H1 (cell line): ENCODE measurements around the gene LRRC14B. TPM values are rescaled to one million over a fixed set of nuclear protein-coding genes. Genes with fewer than 3 reads are reported as not detected.

Source experiments
- CTCF ChIA-PET: fragments of 300-600 bp; sonication (Branson Sonifier 250); formaldehyde crosslinking; loops from one replicate; lab custom pipeline; 2021; ENCODE audit not compliant: partially characterized antibody; lab: Charles Lee
- POLR2A ChIA-PET: fragments of 300-600 bp; sonication (Branson Sonifier 250); formaldehyde crosslinking; loops from one replicate; lab custom pipeline; 2021; ENCODE audit warnings: inconsistent platforms; ENCODE audit not compliant: partially characterized antibody; lab: Charles Lee
- DNase-seq, 2 experiments: peaks; one replicate each; pipeline versions ENCODE4 v3.0.0 to v3.0.0-alpha.2; 2010 to 2022; ENCODE audit warnings: low spot score in 2 of 2, low read depth in 1 of 2, mixed read lengths in 1 of 2
- FAIRE-seq: peaks from 2 replicates; lab custom pipeline; 2011; peaks lifted over from hg19 to GRCh38; lab: Jason Lieb, UNC
- H2AFZ ChIP-seq: 2 replicates; pipeline ENCODE4 v1.8.1; 2012; ENCODE audit warnings: low read length, inconsistent platforms
- H2AK5ac ChIP-seq: 2 replicates; pipeline ENCODE4 v1.6.1; 2013; ENCODE audit warnings: low read depth, low read length
- H2BK120ac ChIP-seq: replicated peaks from 2 replicates; pipeline ENCODE3; 2013; ENCODE audit warnings: low read depth, low read length, inconsistent platforms
- H2BK12ac ChIP-seq: 2 replicates; pipeline ENCODE4 v1.6.1; 2013; ENCODE audit warnings: low read depth, low read length
- H2BK15ac ChIP-seq: 2 replicates; pipeline ENCODE4 v1.6.1; 2013; ENCODE audit warnings: low read length
- H2BK20ac ChIP-seq: 2 replicates; pipeline ENCODE4 v1.6.1; 2013; ENCODE audit warnings: low read length
- H2BK5ac ChIP-seq: 2 replicates; pipeline ENCODE4 v1.6.1; 2013; ENCODE audit warnings: low read depth, low read length
- H3K14ac ChIP-seq: 2 replicates; pipeline ENCODE4 v1.6.1; 2013; ENCODE audit warnings: inconsistent platforms; ENCODE audit not compliant: insufficient read length
- H3K18ac ChIP-seq: 2 replicates; pipeline ENCODE4 v1.6.1; 2013; ENCODE audit warnings: low read length; ENCODE audit errors: extremely low read depth
- H3K23ac ChIP-seq: 2 replicates; pipeline ENCODE4 v1.6.1; 2013; ENCODE audit warnings: inconsistent platforms; ENCODE audit not compliant: insufficient read length
- H3K23me2 ChIP-seq: 2 replicates; pipeline ENCODE4 v1.6.1; 2013; ENCODE audit warnings: low read depth, low read length
- H3K27ac ChIP-seq: 2 replicates; pipeline ENCODE4 v1.6.1; 2011; ENCODE audit warnings: low read depth, low read length, inconsistent platforms
- H3K27me3 ChIP-seq, 4 experiments: replicated peaks in 1 of 4; 1 replicate in 1 of 4; 2 replicates in 3 of 4; pipeline versions ENCODE4 v1.6.1 to v1.8.1; 2011 to 2013; ENCODE audit warnings: low read length in 3 of 4, mild to moderate bottlenecking in 3 of 4, inconsistent platforms in 2 of 4, mixed read lengths in 2 of 4, moderate library complexity in 1 of 4; ENCODE audit not compliant: control insufficient read depth in 3 of 4, insufficient read depth in 3 of 4; ENCODE audit errors: extremely low read depth in 1 of 4
- H3K36me3 ChIP-seq, 4 experiments: 2 replicates each; pipeline versions ENCODE4 v1.6.1 to v1.8.1; 2011 to 2013; ENCODE audit warnings: mild to moderate bottlenecking in 4 of 4, low read length in 3 of 4, moderate library complexity in 2 of 4, control low read depth in 1 of 4, inconsistent platforms in 1 of 4; ENCODE audit not compliant: insufficient read depth in 4 of 4, control insufficient read depth in 2 of 4
- H3K4ac ChIP-seq: replicated peaks from 2 replicates; pipeline ENCODE3; 2013; ENCODE audit warnings: low read length, low read depth, mixed read lengths, inconsistent platforms; ENCODE audit not compliant: insufficient read length
- H3K4me1 ChIP-seq, 4 experiments: replicated peaks in 1 of 4; 1 replicate in 1 of 4; 2 replicates in 3 of 4; pipeline versions ENCODE4 v1.6.1 to v1.8.1; 2011 to 2013; ENCODE audit warnings: low read length in 3 of 4, inconsistent platforms in 2 of 4, mixed read lengths in 1 of 4; ENCODE audit not compliant: insufficient read depth in 4 of 4, control insufficient read depth in 3 of 4
- H3K4me2 ChIP-seq, 2 experiments: 2 replicates each; pipeline versions ENCODE4 v1.6.1 to v1.8.1; 2011 to 2013; ENCODE audit warnings: low read depth in 2 of 2, low read length in 2 of 2, control low read depth in 1 of 2, inconsistent platforms in 1 of 2, mild to moderate bottlenecking in 1 of 2; ENCODE audit not compliant: insufficient read depth in 1 of 2
- H3K4me3 ChIP-seq, 4 experiments: fragments of 200-600, 300-600 bp in 1 of 4; sonication (generic), shearing (Covaris generic), sonication (Bioruptor Twin) in 1 of 4; 2 replicates each; pipeline versions ENCODE4 v1.5.1 to v1.8.1; 2011 to 2016; ENCODE audit warnings: low read length in 4 of 4, low read depth in 3 of 4, control low read depth in 2 of 4, inconsistent platforms in 2 of 4, mild to moderate bottlenecking in 2 of 4, mixed read lengths in 1 of 4, moderate library complexity in 1 of 4; ENCODE audit not compliant: insufficient read depth in 2 of 4; ENCODE audit errors: extremely low read depth in 1 of 4
- H3K56ac ChIP-seq: replicated peaks from 2 replicates; pipeline ENCODE3; 2013; ENCODE audit warnings: low read depth, mild to moderate bottlenecking, mixed read lengths, low read length, inconsistent platforms; ENCODE audit not compliant: insufficient read length
- H3K79me1 ChIP-seq: 2 replicates; pipeline ENCODE4 v1.6.1; 2013; ENCODE audit warnings: low read depth, low read length, control low read depth
- H3K79me2 ChIP-seq, 2 experiments: 2 replicates each; pipeline versions ENCODE4 v1.6.1 to v1.8.1; 2012 to 2013; ENCODE audit warnings: low read length in 2 of 2, mild to moderate bottlenecking in 2 of 2, inconsistent platforms in 1 of 2; ENCODE audit not compliant: insufficient read depth in 2 of 2, control insufficient read depth in 1 of 2
- H3K9ac ChIP-seq, 4 experiments: replicated peaks in 1 of 4; 1 replicate in 1 of 4; 2 replicates in 3 of 4; pipeline versions ENCODE4 v1.6.1 to v1.8.1; 2011 to 2013; ENCODE audit warnings: low read depth in 3 of 4, low read length in 3 of 4, control low read depth in 2 of 4, mild to moderate bottlenecking in 2 of 4, moderate library complexity in 2 of 4, inconsistent platforms in 1 of 4; ENCODE audit errors: extremely low read depth in 1 of 4
- H3K9me3 ChIP-seq, 2 experiments: 2 replicates each; pipeline versions ENCODE4 v1.6.1 to v1.8.1; 2012 to 2013; ENCODE audit warnings: mild to moderate bottlenecking in 2 of 2, moderate library complexity in 2 of 2, control low read depth in 1 of 2, inconsistent platforms in 1 of 2, low read depth in 1 of 2, low read length in 1 of 2, mixed read lengths in 1 of 2; ENCODE audit not compliant: insufficient read depth in 2 of 2
- H4K20me1 ChIP-seq, 2 experiments: replicated peaks in 1 of 2; 2 replicates each; pipeline versions ENCODE3 to v1.8.1; 2011 to 2013; ENCODE audit warnings: inconsistent platforms in 2 of 2, low read length in 2 of 2, mild to moderate bottlenecking in 1 of 2; ENCODE audit not compliant: insufficient read depth in 2 of 2, control insufficient read depth in 1 of 2
- H4K5ac ChIP-seq: 2 replicates; pipeline ENCODE4 v1.6.1; 2013; ENCODE audit warnings: low read length, low read depth, mixed read lengths, inconsistent platforms; ENCODE audit not compliant: insufficient read length
- H4K8ac ChIP-seq: 2 replicates; pipeline ENCODE4 v1.8.0; 2013; ENCODE audit warnings: mild to moderate bottlenecking, moderate library complexity, low read length, inconsistent platforms; ENCODE audit not compliant: insufficient read depth; ENCODE audit errors: extremely low read depth
- H4K91ac ChIP-seq: replicated peaks from 2 replicates; pipeline ENCODE3; 2013; ENCODE audit warnings: low read length, mixed read lengths, inconsistent platforms; ENCODE audit not compliant: insufficient read length
- CBX5 ChIP-seq: fragments of 300-800, 300-1000 bp; sonication (generic); IDR thresholded peaks from 2 replicates; pipeline ENCODE4 v1.7.1; 2016; ENCODE audit warnings: antibody characterized with exemption, low read length, low read depth
- HDAC2 ChIP-seq, 2 experiments: fragments of 300-600 bp in 1 of 2; sonication (generic) in 1 of 2; IDR thresholded peaks; 2 replicates each; pipeline ENCODE4 v1.6.1; 2011 to 2012; ENCODE audit warnings: low read depth in 2 of 2, low read length in 2 of 2, mild to moderate bottlenecking in 2 of 2, moderate library complexity in 2 of 2, borderline replicate concordance in 1 of 2, inconsistent platforms in 1 of 2
- KDM5A ChIP-seq: fragments of 200-600 bp; IDR thresholded peaks from 2 replicates; pipeline ENCODE4 v1.7.1; 2012; ENCODE audit warnings: mild to moderate bottlenecking, low read length, inconsistent platforms, mixed read lengths
- MAFK ChIP-seq: IDR thresholded peaks from 2 replicates; pipeline ENCODE4 v1.6.1; 2012; ENCODE audit warnings: low read depth, mild to moderate bottlenecking, improper control_type of control experiment, low read length
- POLR2AphosphoS5 ChIP-seq: IDR thresholded peaks from 2 replicates; pipeline ENCODE4 v1.6.1; 2011; ENCODE audit warnings: low read depth, low read length
- SP4 ChIP-seq: IDR thresholded peaks from 2 replicates; pipeline ENCODE4 v1.6.1; 2012; ENCODE audit warnings: low read length, inconsistent platforms
- TBP ChIP-seq: IDR thresholded peaks from 2 replicates; pipeline ENCODE4 v1.6.1; 2011; ENCODE audit warnings: low read depth, low read length, improper control_type of control experiment
- TEAD4 ChIP-seq: IDR thresholded peaks from 2 replicates; pipeline ENCODE4 v1.6.1; 2012; ENCODE audit warnings: low read depth, low read length, inconsistent platforms, mixed read lengths
- WGBS, 2 experiments: shearing (Covaris generic) in 1 of 2; methylation state at CpG; one replicate each; pipeline versions ENCODE4 v1.1.6 to v1.1.7; 2013 to 2015; ENCODE audit warnings: low lambda C conversion rate in 2 of 2, mixed read lengths in 2 of 2, inconsistent platforms in 1 of 2, low coverage in 1 of 2, missing lambda C conversion rate in 1 of 2; ENCODE audit not compliant: insufficient replicate concordance in 2 of 2, insufficient coverage in 1 of 2, insufficient read length in 1 of 2; ENCODE audit errors: extremely low coverage in 1 of 2, missing lambda C conversion rate in 1 of 2; 5-methylcytosine and 5-hydroxymethylcytosine counted together
- polyA plus RNA-seq, 7 experiments: library from polyadenylated mRNA; depleted of rRNA in 3 of 7; stranded (reverse) in 5 of 7; unstranded in 2 of 7; fragments of >200 nt in 5 of 7; fragments of 200-250 nt in 2 of 7; gene quantifications; 1 replicate in 5 of 7; 2 replicates in 1 of 7; 4 replicates in 1 of 7; pipeline versions ENCODE4 v1.2.1 to v1.2.3, GENCODE V29; 2011 to 2013; ENCODE audit warnings: missing spikeins in 2 of 7, mixed read lengths in 2 of 7
- total RNA-seq: library from RNA; stranded (reverse); fragmentation: NEBNext Ultra II Directional; extraction: Animal tissue kit (Norgen Biotek cat#: 25700); gene quantifications from 2 replicates; pipeline ENCODE4 v1.2.1, GENCODE V29; 2021

The LRRC14B gene
- total and polyA plus RNA-seq, 2 of the 8 experiments (the other 6 are each of a cell fraction or from before 2014, with no cell fraction given) = not detected

- H3K18ac ChIP-seq = no peak overlapping the region
Measured at GRCh38 chr5:145585-146323, 45.5 kb upstream of the LRRC14B start.

More at GRCh38 chr5:145585-146323, 45.5 kb upstream of the LRRC14B start:
- no peak for FAIRE-seq
- Histone ChIP-seq H3K79me1 (no peaks in the 10 kb centered on the region), H3K14ac (no peak overlapping the region), H2AFZ (no peak overlapping the region), H3K27me3 (no peaks in the 10 kb centered on the region), H3K9me3 (peaks cover 8 to 18% of the 10 kb centered on the region in 2 experiments; a peak in 3 of 4 replicates), H3K36me3 (peaks cover 8 to 63% (median 44%) of the 10 kb centered on the region in 4 experiments; a peak in 7 of 8 replicates), H3K79me2 (no peaks in the 10 kb centered on the region), H2BK15ac (no peak overlapping the region), H2BK120ac (no peak overlapping the region), H3K9ac (no peak overlapping the region), H3K56ac (no peak overlapping the region), H3K4me2 (no peak overlapping the region), H4K8ac (no peak overlapping the region), H4K91ac (no peak overlapping the region), H3K4me1 (no peaks in the 10 kb centered on the region), H4K20me1 (peaks cover 0 to 5% of the 10 kb centered on the region in 2 experiments), H2BK12ac (no peak overlapping the region), H3K23ac (no peak overlapping the region), H3K27ac (no peak overlapping the region), H3K4me3 (no peak overlapping the region), H4K5ac (no peak overlapping the region), H2BK20ac (no peak overlapping the region), H2AK5ac (no peak overlapping the region), H3K4ac (no peak overlapping the region), H3K23me2 (0 out of 2 replicates have a peak, but pooled peaks cover 3% of the 10 kb centered on the region), H2BK5ac (no peak overlapping the region)
- CTCF ChIA-PET = interaction anchor here (0.6 to 0.7 kb wide), 2 partner anchors 15 to 26 kb away, joined by 3 read pairs; no protein-coding TSS in a partner anchor
- no peak for TF ChIP-seq SP4
- TF ChIP-seq TBP = no peak
- no peak for TF ChIP-seq TEAD4
- TF ChIP-seq POLR2AphosphoS5 = peak; percentile 49; the same call in 1 of the 2 replicates
- TF ChIP-seq HDAC2 (IDR thresholded peaks at IDR 0.05; ENCODE audit: borderline replicate concordance in 1 of 2, low read depth in 2 of 2, low read length in 2 of 2) = no peak
- TF ChIP-seq KDM5A = no peak
- no peak for TF ChIP-seq MAFK
- TF ChIP-seq CBX5 = no peak
- POLR2A ChIA-PET = interaction anchor here (1.1 to 4.0 kb wide), 3 partner anchors 9 to 41 kb away, joined by 3 to 15 read pairs (median 5); no protein-coding TSS in a partner anchor
- DNase-seq = peak in 1 of 2 experiments; percentile 27
- whole genome bisulfite sequencing, 2 experiments = 92% methylated on average over 6 of the region's 7 CpGs; no CpG with 5 or more reads in 1 of the 2 experiments
